ENCODE results near the gene FAM98B.

DNA sequence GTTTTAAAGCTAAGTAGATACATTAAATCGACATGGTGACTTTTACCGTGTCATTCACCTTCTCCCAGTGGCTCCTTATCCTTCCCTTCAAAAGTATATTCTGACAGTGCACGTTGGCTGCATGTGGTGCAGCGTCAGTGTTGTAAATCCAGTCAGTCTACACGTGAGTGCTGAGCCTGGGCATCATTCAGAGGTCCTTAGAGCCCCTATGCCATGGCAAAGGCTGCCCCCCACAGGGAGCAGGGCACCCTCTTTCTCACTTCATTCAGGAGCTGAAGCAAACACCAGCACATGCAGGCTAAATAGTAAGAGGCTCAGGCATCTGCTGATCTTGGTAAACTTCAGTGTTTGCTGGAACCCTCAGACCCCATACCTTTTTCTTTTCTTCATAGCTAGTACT, 67.4 kb downstream of the FAM98B start:
- TF ChIP-seq, protein P1, sequence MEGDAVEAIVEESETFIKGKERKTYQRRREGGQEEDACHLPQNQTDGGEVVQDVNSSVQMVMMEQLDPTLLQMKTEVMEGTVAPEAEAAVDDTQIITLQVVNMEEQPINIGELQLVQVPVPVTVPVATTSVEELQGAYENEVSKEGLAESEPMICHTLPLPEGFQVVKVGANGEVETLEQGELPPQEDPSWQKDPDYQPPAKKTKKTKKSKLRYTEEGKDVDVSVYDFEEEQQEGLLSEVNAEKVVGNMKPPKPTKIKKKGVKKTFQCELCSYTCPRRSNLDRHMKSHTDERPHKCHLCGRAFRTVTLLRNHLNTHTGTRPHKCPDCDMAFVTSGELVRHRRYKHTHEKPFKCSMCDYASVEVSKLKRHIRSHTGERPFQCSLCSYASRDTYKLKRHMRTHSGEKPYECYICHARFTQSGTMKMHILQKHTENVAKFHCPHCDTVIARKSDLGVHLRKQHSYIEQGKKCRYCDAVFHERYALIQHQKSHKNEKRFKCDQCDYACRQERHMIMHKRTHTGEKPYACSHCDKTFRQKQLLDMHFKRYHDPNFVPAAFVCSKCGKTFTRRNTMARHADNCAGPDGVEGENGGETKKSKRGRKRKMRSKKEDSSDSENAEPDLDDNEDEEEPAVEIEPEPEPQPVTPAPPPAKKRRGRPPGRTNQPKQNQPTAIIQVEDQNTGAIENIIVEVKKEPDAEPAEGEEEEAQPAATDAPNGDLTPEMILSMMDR (IDR thresholded peaks at IDR 0.05 in 8 of 11, conservative IDR thresholded peaks at IDR 0.05 in 3 of 11) = no peak
- TF ChIP-seq POLR2AphosphoS5 (IDR thresholded peaks at IDR 0.05) (no peak), POLR2A (IDR thresholded peaks at IDR 0.05) (no peak)

All from spleen (tissue), 7 donors.